Neural crest cell (in vitro differentiated cells): ENCODE measurements around the gene BBOF1. TPM values are rescaled to one million over a fixed set of nuclear protein-coding genes. Genes with fewer than 3 reads are reported as not detected.
"Not testable (repeated sequence)": the region's sequence is repeated elsewhere in the genome, so short reads cannot be mapped to it uniquely, and the experiment has no call there.

Experiments used
- DNase-seq: peaks from one replicate; pipeline ENCODE4 v3.0.0; 2021; ENCODE audit warnings: low read depth, mixed read lengths, low spot score
- H3K27ac Mint-ChIP-seq: one replicate; pipeline ENCODE4 v1.8.0; 2021; ENCODE audit warnings: mild to moderate bottlenecking, mixed read lengths; ENCODE audit not compliant: unreplicated experiment
- H3K27me3 Mint-ChIP-seq: 2 replicates; pipeline ENCODE4 v1.8.0; 2021; ENCODE audit warnings: low read depth, mild to moderate bottlenecking, mixed read lengths
- H3K36me3 Mint-ChIP-seq: 2 replicates; pipeline ENCODE4 v1.8.0; 2021; ENCODE audit warnings: low read depth, mild to moderate bottlenecking, mixed read lengths
- H3K4me1 Mint-ChIP-seq: 2 replicates; pipeline ENCODE4 v1.8.0; 2021; ENCODE audit warnings: mixed read lengths
- H3K4me3 Mint-ChIP-seq: one replicate; pipeline ENCODE4 v1.8.0; 2021; ENCODE audit warnings: mild to moderate bottlenecking, mixed read lengths
- H3K9me3 Mint-ChIP-seq: 2 replicates; pipeline ENCODE4 v1.8.0; 2021; ENCODE audit warnings: mixed read lengths
- total RNA-seq: library from RNA; stranded (reverse); gene quantifications from 2 replicates; pipeline ENCODE4 v1.2.1, GENCODE V29; 2021
- TF ChIP-seq, protein P1 (sequence below): fragments of 200-600 bp; sonication (generic); conservative IDR thresholded peaks from 2 replicates; pipeline ENCODE4 v1.5.0; 2021; ENCODE audit warnings: antibody characterized with exemption, mild to moderate bottlenecking

The BBOF1 gene
- total RNA-seq, 1 donor from 2014 or later = 2.7 TPM

DNA sequence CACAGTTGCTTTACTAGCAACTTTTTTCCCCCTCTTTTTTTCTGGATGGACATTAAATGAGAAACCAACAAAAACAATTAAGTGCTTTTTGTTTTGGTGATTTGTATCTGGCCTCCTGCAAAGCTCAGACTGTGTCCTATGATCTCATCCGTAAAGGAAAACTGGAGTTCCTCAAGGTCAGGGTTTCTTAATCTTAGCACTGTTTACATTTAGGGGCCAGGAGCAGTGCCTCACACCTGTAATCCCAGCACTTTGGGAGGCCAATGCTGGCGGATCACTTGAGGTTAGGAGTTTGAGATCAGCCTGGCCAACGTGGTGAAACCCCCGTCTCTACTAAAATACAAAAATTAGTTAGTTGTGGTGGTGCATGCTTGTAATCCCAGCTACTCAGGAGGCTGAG, 28.1 kb upstream of the BBOF1 start:
- Mint-ChIP-seq H3K36me3 (peaks cover 4% of the 10 kb centered on the region), H3K4me3 (no peak overlapping the region), H3K27ac (no peak overlapping the region), H3K4me1 (no peaks in the 10 kb centered on the region), H3K9me3 (no peaks in the 10 kb centered on the region), H3K27me3 (no peaks in the 10 kb centered on the region)
- TF ChIP-seq, protein P1, sequence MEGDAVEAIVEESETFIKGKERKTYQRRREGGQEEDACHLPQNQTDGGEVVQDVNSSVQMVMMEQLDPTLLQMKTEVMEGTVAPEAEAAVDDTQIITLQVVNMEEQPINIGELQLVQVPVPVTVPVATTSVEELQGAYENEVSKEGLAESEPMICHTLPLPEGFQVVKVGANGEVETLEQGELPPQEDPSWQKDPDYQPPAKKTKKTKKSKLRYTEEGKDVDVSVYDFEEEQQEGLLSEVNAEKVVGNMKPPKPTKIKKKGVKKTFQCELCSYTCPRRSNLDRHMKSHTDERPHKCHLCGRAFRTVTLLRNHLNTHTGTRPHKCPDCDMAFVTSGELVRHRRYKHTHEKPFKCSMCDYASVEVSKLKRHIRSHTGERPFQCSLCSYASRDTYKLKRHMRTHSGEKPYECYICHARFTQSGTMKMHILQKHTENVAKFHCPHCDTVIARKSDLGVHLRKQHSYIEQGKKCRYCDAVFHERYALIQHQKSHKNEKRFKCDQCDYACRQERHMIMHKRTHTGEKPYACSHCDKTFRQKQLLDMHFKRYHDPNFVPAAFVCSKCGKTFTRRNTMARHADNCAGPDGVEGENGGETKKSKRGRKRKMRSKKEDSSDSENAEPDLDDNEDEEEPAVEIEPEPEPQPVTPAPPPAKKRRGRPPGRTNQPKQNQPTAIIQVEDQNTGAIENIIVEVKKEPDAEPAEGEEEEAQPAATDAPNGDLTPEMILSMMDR = no peak
- no peak for DNase-seq

GRCh38 chr14:73994926-73995325, 24.2 kb upstream of the BBOF1 start:
- DNase-seq, H3K4me1 Mint-ChIP-seq, H3K36me3 Mint-ChIP-seq, H3K27me3 Mint-ChIP-seq, H3K9me3 Mint-ChIP-seq, H3K27ac Mint-ChIP-seq, H3K4me3 Mint-ChIP-seq: not testable (repeated sequence)

DNA sequence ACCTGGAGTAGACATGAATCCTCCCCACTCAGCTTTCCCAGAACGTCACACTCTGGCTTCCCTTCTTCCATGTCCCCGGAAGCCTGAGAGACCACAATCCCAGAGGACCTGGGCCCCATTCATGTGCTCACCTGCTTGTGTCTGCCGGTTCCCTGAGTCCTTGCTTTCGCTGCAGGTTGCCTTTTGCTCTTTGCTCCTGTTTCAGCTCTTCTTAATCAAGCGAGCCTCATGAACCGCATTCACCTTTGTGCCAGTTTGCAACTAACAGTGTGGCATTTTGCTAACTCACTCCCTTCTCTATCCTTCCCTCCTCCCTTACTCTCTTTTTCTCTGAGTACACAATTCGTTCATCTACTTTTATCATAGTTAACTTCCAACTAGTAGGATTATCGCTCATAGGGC, 23.2 kb upstream of the BBOF1 start:
- H3K4me3 Mint-ChIP-seq = no peak overlapping the region
- DNase-seq = no peak
- TF ChIP-seq, protein P1 = no peak

GRCh38 chr14:73996731-73997107, 22.4 kb upstream of the BBOF1 start:
- H3K9me3 Mint-ChIP-seq = no peaks in the 10 kb centered on the region
- no peak for DNase-seq
- H3K27me3 Mint-ChIP-seq = no peaks in the 10 kb centered on the region
- H3K27ac Mint-ChIP-seq = no peak overlapping the region
- no peaks in the 10 kb centered on the region for H3K36me3 Mint-ChIP-seq
- no peak overlapping the region for H3K4me3 Mint-ChIP-seq
- no peaks in the 10 kb centered on the region for H3K4me1 Mint-ChIP-seq
- TF ChIP-seq, protein P1 = no peak

More for the DNA sequence above, 23.2 kb upstream of the BBOF1 start:
- Mint-ChIP-seq H3K4me1 (no peaks in the 10 kb centered on the region), H3K9me3 (no peaks in the 10 kb centered on the region), H3K27me3 (no peaks in the 10 kb centered on the region), H3K36me3 (no peaks in the 10 kb centered on the region), H3K27ac (no peak overlapping the region)

DNA sequence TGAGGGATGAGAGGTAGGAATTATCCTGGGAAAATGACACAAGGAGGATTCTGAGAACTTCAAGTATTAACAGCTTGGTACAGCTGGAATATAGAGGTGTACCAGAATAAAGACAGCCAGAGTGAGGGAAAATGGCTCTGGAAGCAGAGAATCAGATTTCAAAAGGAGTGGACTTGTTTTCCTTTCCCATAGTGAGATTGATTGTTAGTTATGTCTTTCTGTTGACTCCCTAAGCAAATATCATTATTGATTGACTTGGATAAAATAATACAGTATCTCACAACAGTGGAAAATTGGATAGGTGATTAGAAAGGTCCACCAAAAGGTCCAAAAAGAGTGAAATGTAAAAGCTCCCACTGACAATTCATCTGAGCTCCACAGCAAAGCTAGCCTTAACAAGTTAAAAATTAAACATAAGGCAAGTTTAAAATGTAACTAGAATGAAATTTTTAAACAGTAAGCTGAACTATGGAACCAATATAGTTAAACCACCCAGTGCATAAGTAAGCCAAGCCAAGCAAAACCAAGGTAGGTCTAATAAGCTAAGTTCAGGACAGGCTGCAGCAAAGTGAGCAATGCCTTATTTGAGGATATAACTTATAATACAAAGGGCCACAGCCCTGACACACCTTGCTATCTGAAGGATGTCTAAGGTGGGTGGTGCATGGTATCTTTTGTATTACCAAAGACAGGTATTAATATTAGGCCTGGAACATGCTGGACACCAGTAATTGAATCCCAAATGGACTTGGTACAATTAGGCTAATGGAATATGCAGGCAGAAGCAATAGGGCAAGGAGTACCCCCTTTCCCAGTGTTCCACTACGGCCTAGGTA, 21.8 kb upstream of the BBOF1 start:
- H3K4me3 Mint-ChIP-seq = no peak overlapping the region
- no peaks in the 10 kb centered on the region for H3K27me3 Mint-ChIP-seq
- no peaks in the 10 kb centered on the region for H3K4me1 Mint-ChIP-seq
- H3K27ac Mint-ChIP-seq = no peak overlapping the region
- H3K36me3 Mint-ChIP-seq = no peaks in the 10 kb centered on the region
- no peak for DNase-seq
- H3K9me3 Mint-ChIP-seq = no peaks in the 10 kb centered on the region
- TF ChIP-seq, protein P1 = no peak

DNA sequence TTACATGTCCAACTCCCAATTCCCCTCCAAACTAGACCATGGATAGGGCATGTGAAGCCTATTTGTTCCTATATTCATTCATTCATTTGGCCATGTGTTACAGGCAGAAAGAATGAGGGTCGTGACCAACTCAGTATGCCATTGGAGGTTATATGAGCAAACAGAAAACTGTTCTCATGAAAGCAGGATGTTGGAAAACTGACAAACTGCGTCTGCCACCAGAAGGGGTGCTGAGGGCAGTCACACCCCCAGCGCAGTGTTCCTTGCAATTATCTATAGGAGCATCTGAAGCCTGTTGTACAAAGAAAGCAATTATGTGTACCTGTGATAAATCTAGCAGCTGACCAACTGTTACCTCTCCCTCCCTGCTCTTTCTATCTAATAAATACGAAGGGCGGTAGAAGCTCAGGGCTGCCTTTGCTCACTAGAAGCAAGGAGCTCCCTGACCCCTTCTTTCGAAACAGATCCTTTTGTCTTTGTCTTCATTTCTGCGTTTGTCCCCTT, 21.2 kb upstream of the BBOF1 start:
- DNase-seq = no peak
- H3K4me1 Mint-ChIP-seq = no peaks in the 10 kb centered on the region
- no peak overlapping the region for H3K4me3 Mint-ChIP-seq
- H3K27me3 Mint-ChIP-seq = no peaks in the 10 kb centered on the region
- no peaks in the 10 kb centered on the region for H3K36me3 Mint-ChIP-seq
- no peak overlapping the region for H3K27ac Mint-ChIP-seq
- no peaks in the 10 kb centered on the region for H3K9me3 Mint-ChIP-seq
- TF ChIP-seq, protein P1 = no peak
